Esophagus squamous epithelium (tissue), 5 donors: Measurements from ENCODE around the gene MED7. TPM values are rescaled to one million over a fixed set of nuclear protein-coding genes. Genes with fewer than 3 reads are reported as not detected.

Experiments used
- DNase-seq: peaks from one replicate; lab custom pipeline; 2025; lab: John Stamatoyannopoulos, UW
- H3K27ac ChIP-seq, 4 donors: fragments of 200-600 bp; sonication (generic); one replicate each; pipeline ENCODE4 v1.5.1; 2016 to 2019; ENCODE audit warnings: mild to moderate bottlenecking in 1 of 4
- H3K27me3 ChIP-seq, 4 donors: fragments of 200-600 bp; sonication (generic); 1 replicate in 3 of 4; 2 replicates in 1 of 4; pipeline versions ENCODE4 v1.5.1 to v1.6.0; 2017 to 2021; ENCODE audit warnings: antibody characterized with exemption in 1 of 4
- H3K36me3 ChIP-seq, 3 donors: fragments of 200-600 bp; sonication (generic); one replicate each; pipeline ENCODE4 v1.5.1; 2016 to 2019
- H3K4me1 ChIP-seq, 3 donors: fragments of 200-600 bp; sonication (generic); one replicate each; pipeline ENCODE4 v1.5.1; 2017 to 2019
- H3K4me3 ChIP-seq, 4 donors: fragments of 200-600 bp; sonication (generic); 1 replicate in 3 of 4; 2 replicates in 1 of 4; pipeline ENCODE4 v1.5.1; 2016 to 2019; ENCODE audit warnings: mild to moderate bottlenecking in 2 of 4, moderate library complexity in 1 of 4
- H3K9me3 ChIP-seq, 3 donors: fragments of 200-600 bp; sonication (generic); one replicate each; pipeline ENCODE4 v1.5.1; 2016 to 2019
- CTCF ChIP-seq, 6 experiments: fragments of 450-650 bp in 4 of 6; fragments of 200-600 bp in 2 of 6; sonication (generic) in 2 of 6; IDR thresholded peaks; one replicate each; pipeline ENCODE4 v1.5.1; 2016 to 2019; ENCODE audit warnings: antibody characterized with exemption in 6 of 6, mild to moderate bottlenecking in 4 of 6, moderate library complexity in 4 of 6
- POLR2A ChIP-seq, 4 donors: fragments of 450-650 bp; IDR thresholded peaks; one replicate each; pipeline ENCODE4 v1.6.1; 2017; ENCODE audit warnings: antibody characterized with exemption in 4 of 4, mild to moderate bottlenecking in 4 of 4, moderate library complexity in 3 of 4
- WGBS, 2 donors: methylation state at CpG; one replicate each; pipeline ENCODE4 v1.1.5; 2018; 5-methylcytosine and 5-hydroxymethylcytosine counted together
- intact Hi-C: fragments of 100-400 bp; cut with DNase I; formaldehyde crosslinking; loops from one replicate; pipeline ENCODE4 v1.15.0; 2022
- total RNA-seq, 4 donors: library from RNA; depleted of rRNA; stranded (reverse); fragments of >200 nt; gene quantifications; one replicate each; pipeline ENCODE4 v1.1.0, GENCODE V29; 2016
- donor health status: DM: yes; HTN: yes; CAD: no.

The MED7 gene
- total RNA-seq, 4 donors from 2014 or later: 4.7 to 8.3 (median 6.9) TPM

GRCh38 chr5:157137691-157138090, 5.0 kb downstream of the MED7 start:
- DNase-seq: no peak
- Histone ChIP-seq H3K27me3 (no peaks in the 10 kb centered on the region), H3K9me3 (no peaks in the 10 kb centered on the region), H3K4me3 (no peak overlapping the region), H3K4me1 (peaks cover 8 to 16% (median 10%) of the 10 kb centered on the region in 3 donors), H3K36me3 (peaks cover 0 to 28% (median 0%) of the 10 kb centered on the region in 3 donors), H3K27ac (no peak overlapping the region)
- WGBS, 2 donors: 90 to 93% methylated on average over 6 of the region's 6 CpGs
- TF ChIP-seq CTCF (IDR thresholded peaks at IDR 0.05) (no peak), POLR2A (IDR thresholded peaks at IDR 0.05) (no peak)
- intact Hi-C loops: no loop called here

GRCh38 chr5:157132281-157132612, 10.4 kb downstream of the MED7 start:
- Histone ChIP-seq H3K9me3 (no peaks in the 10 kb centered on the region), H3K4me3 (no peak overlapping the region), H3K4me1 (no peaks in the 10 kb centered on the region), H3K36me3 (peaks cover 0 to 6% (median 0%) of the 10 kb centered on the region in 3 donors), H3K27ac (no peak overlapping the region), H3K27me3 (no peaks in the 10 kb centered on the region)
- 6 to 36% methylated on average over 1 of the region's 1 CpG for WGBS, 2 donors
- TF ChIP-seq CTCF (IDR thresholded peaks at IDR 0.05) (no peak), POLR2A (IDR thresholded peaks at IDR 0.05) (no peak)
- intact Hi-C loops: no loop called here
- no peak for DNase-seq

GRCh38 chr5:157130925-157131324, 11.7 kb downstream of the MED7 start:
- TF ChIP-seq CTCF (IDR thresholded peaks at IDR 0.05) (no peak), POLR2A (IDR thresholded peaks at IDR 0.05) (no peak)
- Histone ChIP-seq H3K27me3 (no peaks in the 10 kb centered on the region), H3K4me3 (no peak overlapping the region), H3K36me3 (no peaks in the 10 kb centered on the region), H3K27ac (no peak overlapping the region), H3K9me3 (no peaks in the 10 kb centered on the region), H3K4me1 (no peaks in the 10 kb centered on the region)
- intact Hi-C loops: no loop called here
- 37 to 68% methylated on average over 7 of the region's 7 CpGs for WGBS, 2 donors
- no peak for DNase-seq

DNA sequence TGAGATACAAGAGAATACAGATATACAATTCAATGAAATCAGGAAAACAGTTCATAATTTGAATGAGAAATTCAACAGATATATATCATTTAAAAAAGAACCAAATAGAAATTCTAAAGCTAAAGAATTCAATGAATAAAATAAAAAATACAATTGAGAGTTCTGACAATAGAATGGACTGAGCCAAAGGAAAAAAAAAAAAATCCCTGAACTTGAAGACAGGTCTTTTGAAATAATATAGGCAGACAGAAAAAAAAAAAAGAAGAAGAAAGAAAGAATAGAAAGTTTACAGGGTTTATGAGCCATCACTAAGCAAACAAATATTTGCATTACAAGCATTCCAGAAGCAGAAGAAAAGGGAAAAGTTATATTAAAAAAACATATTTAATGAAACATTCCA, 21.0 kb downstream of the MED7 start:
- DNase-seq: no peak
- H3K4me3 ChIP-seq: no peak overlapping the region
- TF ChIP-seq POLR2A (IDR thresholded peaks at IDR 0.05) (no peak), CTCF (IDR thresholded peaks at IDR 0.05) (no peak)
- no peaks in the 10 kb centered on the region for H3K36me3 ChIP-seq
- intact Hi-C loops: no loop called here
- H3K27ac ChIP-seq: no peak overlapping the region
- peaks cover 0 to 17% (median 0%) of the 10 kb centered on the region in 3 donors for H3K9me3 ChIP-seq
- H3K27me3 ChIP-seq: no peaks in the 10 kb centered on the region
- no peaks in the 10 kb centered on the region for H3K4me1 ChIP-seq

DNA sequence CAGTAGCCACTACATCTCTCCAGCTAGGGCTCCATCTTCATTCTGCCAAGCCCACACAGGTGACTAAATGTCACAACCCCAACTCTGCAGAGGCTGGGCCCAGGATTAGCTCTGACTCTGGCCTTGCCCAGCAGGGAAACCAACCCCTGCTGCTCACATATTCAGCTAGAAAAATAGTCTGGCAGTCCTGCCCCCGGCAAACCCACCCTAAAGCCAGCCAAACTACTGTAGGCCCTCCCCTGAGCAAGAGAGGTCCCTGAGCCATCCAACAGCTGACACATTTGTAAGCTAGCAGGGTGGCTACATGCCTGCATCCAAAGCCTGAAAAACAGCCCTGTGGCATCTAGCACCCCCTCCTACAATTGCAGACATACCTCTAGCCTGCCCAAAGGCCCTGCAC, 22.6 kb downstream of the MED7 start:
- Histone ChIP-seq H3K4me3 (no peak overlapping the region), H3K27ac (no peak overlapping the region), H3K9me3 (peaks cover 0 to 17% (median 0%) of the 10 kb centered on the region in 3 donors), H3K4me1 (no peaks in the 10 kb centered on the region), H3K36me3 (no peaks in the 10 kb centered on the region), H3K27me3 (no peaks in the 10 kb centered on the region)
- intact Hi-C loops: no loop called here
- no peak for DNase-seq
- 63 to 100% methylated on average over 1 of the region's 1 CpG for WGBS, 2 donors
- no peak for TF ChIP-seq POLR2A (IDR thresholded peaks at IDR 0.05)
- TF ChIP-seq CTCF (IDR thresholded peaks at IDR 0.05): no peak
